GM12865 (cell line): ENCODE data around the gene LEO1.

Experiments
- DNase-seq: peaks from one replicate; pipeline ENCODE4 v3.0.0; 2010; ENCODE audit warnings: low read depth
- H3K4me3 ChIP-seq: 2 replicates; pipeline ENCODE4 v1.5.1; 2011; ENCODE audit warnings: mild to moderate bottlenecking, low read depth, low read length, control low read depth
- CTCF ChIP-seq: IDR thresholded peaks from 2 replicates; pipeline ENCODE4 v1.5.1; 2011; ENCODE audit warnings: low read length, control low read depth, low read depth, inconsistent platforms; ENCODE audit not compliant: insufficient read depth; ENCODE audit errors: missing control alignments

Gene LEO1

GRCh38 chr15:52018244-52018643 lies 46.7 kb upstream of the LEO1 start:
- H3K4me3 ChIP-seq, result peak overlapping the region; percentile 86
- DNase-seq, result no peak
- no peak for TF ChIP-seq CTCF

GRCh38 chr15:52016316-52016715 lies 44.7 kb upstream of the LEO1 start:
- DNase-seq, result no peak
- TF ChIP-seq CTCF, result no peak
- H3K4me3 ChIP-seq, result no peak overlapping the region

- DNase-seq, result no peak
- no peak overlapping the region for H3K4me3 ChIP-seq
- TF ChIP-seq CTCF, result no peak
Observed at GRCh38 chr15:52014616-52015015, 43.0 kb upstream of the LEO1 start.

- TF ChIP-seq CTCF, result no peak
- peak; percentile 73 for DNase-seq
- H3K4me3 ChIP-seq, result no peak overlapping the region
Observed at GRCh38 chr15:52013151-52013791, 41.7 kb upstream of the LEO1 start.

- no peak for TF ChIP-seq CTCF
- H3K4me3 ChIP-seq, result no peak overlapping the region
- DNase-seq, result no peak
Observed at GRCh38 chr15:52012210-52012609, 40.6 kb upstream of the LEO1 start.

- TF ChIP-seq CTCF, result no peak
- peak; percentile 25 for DNase-seq
- no peak overlapping the region for H3K4me3 ChIP-seq
Observed at GRCh38 chr15:52011711-52012144, 40.1 kb upstream of the LEO1 start.

- H3K4me3 ChIP-seq, result peak overlapping the region; percentile 35
- peak; percentile 94 for DNase-seq
- no peak for TF ChIP-seq CTCF
Observed at GRCh38 chr15:52010633-52011595, 39.3 kb upstream of the LEO1 start.
